Non-pigmented ciliary epithelial cell (primary cell): Measurements from ENCODE around the gene ANKRD42.

Source experiments
- DNase-seq: peaks from one replicate; pipeline ENCODE4 v3.0.0-alpha.2; 2010; ENCODE audit warnings: low read depth

The ANKRD42 gene

DNA sequence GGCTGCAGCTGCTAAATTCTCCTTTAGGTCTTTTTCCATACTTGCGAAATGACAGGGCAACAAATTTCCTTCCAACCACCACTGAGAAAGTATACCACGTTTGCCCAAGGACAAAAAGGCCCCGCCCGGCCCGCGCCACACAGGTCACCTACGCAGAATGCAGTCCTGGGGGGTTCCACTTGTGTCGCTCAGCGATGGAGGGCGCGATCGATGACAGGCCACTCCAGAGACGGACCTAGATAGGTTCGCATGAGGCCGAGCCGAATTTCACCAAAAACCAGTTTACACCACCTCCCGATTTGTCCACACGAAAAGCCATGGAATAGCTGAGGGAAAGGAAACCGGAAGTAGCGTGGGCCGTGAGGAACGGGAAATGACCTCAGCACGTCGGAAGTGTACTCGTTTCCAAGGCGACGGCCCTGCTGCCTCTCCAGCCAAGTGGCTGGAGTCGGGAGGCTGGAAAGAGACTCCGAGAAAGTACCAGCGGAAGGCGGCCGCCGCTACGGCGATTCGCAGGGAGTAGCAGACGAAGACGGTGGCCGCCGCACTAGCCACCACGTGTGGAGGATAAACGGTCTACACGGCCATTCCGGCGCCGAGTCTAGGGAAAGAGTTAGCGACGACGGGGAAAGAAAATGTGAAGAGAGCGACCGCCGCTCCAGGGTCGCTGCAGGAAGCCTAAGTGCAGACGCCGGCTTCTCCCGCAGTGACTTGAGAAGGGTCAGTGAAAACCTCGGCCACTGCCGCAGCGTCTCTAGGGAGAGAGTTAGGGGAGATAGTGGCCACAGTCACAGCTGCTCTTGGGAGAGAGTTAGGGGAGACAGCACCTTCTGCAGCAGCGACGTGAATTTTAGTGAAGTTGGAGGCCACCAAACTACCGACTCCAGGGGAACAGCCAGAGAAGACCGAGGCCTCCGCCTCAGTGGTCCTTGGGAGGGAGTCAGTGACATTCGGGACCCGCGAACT is at the start of gene ANKRD42:
ANKRD42 (plus strand) TSS at position 398 of the 966 bp plus-strand sequence. CDS start 959 bp downstream, outside the sequence.
- peak; percentile 79 for DNase-seq

DNA sequence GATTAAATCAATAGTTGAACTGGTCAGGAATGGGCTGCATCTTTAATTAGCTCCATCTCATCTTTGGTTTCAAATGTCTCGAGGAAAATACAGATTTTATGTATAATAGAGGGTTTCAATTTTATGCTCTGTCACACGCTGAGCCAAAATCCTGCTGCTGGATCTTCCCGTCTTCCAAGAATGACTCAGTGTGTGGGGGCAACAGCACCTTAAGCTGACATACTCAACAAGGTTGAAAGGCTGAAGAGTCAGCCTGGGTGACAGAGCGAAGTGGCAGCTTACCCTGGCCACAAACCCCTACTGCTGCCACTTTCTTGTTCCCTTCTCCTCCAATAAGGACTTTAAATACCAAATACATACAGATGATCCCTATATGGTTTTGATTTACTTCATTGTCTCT is 45.6 kb upstream of the ANKRD42 start:
- no peak for DNase-seq

- no peak for DNase-seq
Measured at GRCh38 chr11:83150450-83150849, 43.1 kb upstream of the ANKRD42 start.

GRCh38 chr11:83151274-83151977 is 42.1 kb upstream of the ANKRD42 start:
- DNase-seq = no peak

DNA sequence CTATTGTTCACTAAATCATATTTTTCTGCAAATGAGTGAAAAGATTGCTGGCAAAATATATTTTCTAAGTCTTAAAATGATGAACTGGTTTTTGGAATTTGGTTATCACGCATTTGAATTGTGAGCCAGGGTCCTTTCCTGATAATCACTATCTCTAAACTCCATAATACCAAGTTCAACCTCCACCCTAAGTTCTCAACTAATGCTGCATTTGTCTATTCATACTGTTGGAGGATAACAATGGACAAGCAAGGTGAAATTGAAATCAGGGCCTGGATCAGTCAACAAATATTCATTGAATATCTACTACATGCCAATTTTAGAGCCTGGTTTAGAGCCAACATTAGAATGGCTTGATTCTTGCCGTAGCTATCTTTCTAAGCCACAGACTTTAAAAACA is 41.2 kb upstream of the ANKRD42 start:
- no peak for DNase-seq

GRCh38 chr11:83153764-83154163 is 39.7 kb upstream of the ANKRD42 start:
- DNase-seq = no peak

GRCh38 chr11:83156144-83156995 is 37.1 kb upstream of the ANKRD42 start:
- DNase-seq = peak; percentile 99

DNA sequence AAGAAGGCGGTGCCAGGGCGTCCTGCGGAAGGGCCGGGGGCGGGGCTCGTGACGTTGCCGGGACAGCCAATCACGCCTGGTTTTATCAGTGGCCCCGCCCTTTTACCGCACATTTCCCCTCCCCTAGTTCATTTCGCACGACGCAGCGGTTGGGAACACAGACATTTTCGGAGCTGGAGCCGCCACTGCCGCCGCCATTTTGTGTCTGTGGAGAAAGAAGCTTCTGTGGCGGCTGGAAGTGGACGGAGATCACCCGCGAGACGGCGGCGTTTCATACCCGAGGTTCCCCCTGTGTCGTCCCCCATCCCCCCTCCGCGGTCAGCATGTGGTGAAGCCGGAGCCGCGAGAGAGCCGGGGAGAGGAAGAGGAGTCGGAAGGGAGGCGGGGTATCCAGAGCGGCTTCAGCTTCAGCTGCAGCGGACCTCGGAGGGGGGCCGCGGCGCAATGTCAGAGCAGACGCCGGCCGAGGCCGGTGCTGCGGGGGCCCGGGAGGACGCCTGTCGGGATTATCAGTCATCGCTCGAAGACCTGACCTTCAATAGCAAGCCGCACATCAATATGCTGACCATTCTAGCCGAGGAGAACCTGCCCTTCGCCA is 36.4 kb upstream of the ANKRD42 start, which contains the start of gene PCF11:
PCF11 (plus strand) TSS at position 136 of the 598 bp plus-strand sequence; CDS start at position 445, 309 bp downstream.
- no peak for DNase-seq

GRCh38 chr11:83157594-83158356 is 35.7 kb upstream of the ANKRD42 start:
- DNase-seq = no peak

- DNase-seq = no peak
Measured at GRCh38 chr11:83158357-83158786, 35.1 kb upstream of the ANKRD42 start.

GRCh38 chr11:83158965-83159901 is 34.3 kb upstream of the ANKRD42 start:
- DNase-seq = no peak

GRCh38 chr11:83159902-83160865 is 33.3 kb upstream of the ANKRD42 start:
- DNase-seq = no peak

GRCh38 chr11:83161610-83162199 is 31.8 kb upstream of the ANKRD42 start:
- no peak for DNase-seq

GRCh38 chr11:83162377-83162776 is 31.1 kb upstream of the ANKRD42 start:
- DNase-seq = no peak

DNA sequence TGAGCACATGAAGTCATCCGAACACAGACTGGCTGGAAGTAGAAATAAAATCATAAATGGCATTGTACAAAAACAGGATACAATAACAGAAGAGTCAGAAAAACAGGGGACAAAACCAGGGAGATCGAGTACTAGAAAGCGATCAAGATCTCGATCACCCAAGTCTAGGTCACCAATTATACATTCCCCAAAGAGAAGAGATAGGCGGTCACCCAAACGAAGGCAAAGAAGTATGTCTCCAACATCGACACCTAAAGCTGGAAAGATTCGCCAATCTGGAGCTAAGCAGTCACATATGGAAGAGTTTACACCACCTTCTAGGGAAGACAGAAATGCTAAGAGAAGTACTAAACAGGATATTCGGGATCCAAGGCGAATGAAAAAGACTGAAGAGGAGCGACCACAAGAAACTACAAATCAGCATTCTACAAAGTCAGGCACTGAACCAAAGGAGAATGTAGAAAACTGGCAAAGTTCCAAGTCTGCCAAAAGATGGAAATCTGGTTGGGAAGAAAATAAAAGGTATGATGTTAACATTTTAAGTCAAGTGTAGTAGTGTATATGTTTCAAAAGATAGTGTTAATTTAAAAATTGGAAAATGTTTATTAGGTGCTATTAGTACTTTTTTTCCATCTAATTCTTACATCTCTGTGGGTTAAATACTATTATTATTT is 27.2 kb upstream of the ANKRD42 start:
- DNase-seq = no peak

DNA sequence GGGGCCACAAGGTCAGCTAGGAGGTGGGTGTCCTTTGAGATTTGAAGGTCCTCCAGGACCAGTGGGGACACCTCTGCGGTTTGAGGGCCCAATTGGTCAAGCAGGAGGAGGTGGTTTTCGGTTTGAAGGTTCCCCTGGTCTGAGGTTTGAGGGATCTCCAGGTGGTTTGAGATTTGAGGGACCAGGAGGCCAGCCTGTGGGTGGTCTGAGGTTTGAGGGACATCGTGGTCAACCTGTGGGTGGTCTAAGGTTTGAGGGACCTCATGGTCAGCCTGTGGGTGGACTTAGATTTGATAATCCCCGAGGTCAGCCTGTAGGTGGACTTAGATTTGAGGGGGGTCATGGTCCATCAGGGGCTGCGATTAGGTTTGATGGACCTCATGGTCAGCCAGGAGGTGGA is 24.8 kb upstream of the ANKRD42 start:
- no peak for DNase-seq

- DNase-seq = no peak
Measured at GRCh38 chr11:83170865-83171264, 22.6 kb upstream of the ANKRD42 start.
